Right cardiac atrium (tissue), 5 donors: ENCODE data around the gene SLC35A3. TPM values are rescaled to one million over a fixed set of nuclear protein-coding genes. Genes with fewer than 3 reads are reported as not detected.
"Not testable (repeated sequence)": the region's sequence is repeated elsewhere in the genome, so short reads cannot be mapped to it uniquely, and the experiment has no call there.

Experiments
- ATAC-seq, 2 donors: fragments of 200-7000 bp; cut with Tn5 transposase; one replicate each; pipeline versions ENCODE4 v1.8.0 to v1.9.1; 2020; ENCODE audit warnings: moderate library complexity in 2 of 2, mild to moderate bottlenecking in 1 of 2
- DNase-seq, 3 donors: peaks; one replicate each; pipeline ENCODE4 v3.0.0-alpha.2; 2020
- H3K27ac ChIP-seq: one replicate; pipeline ENCODE4 v1.5.1; 2013; ENCODE audit warnings: mild to moderate bottlenecking, low read length, control low read depth, moderate library complexity
- H3K27me3 ChIP-seq: one replicate; pipeline ENCODE4 v1.6.1; 2013; ENCODE audit not compliant: control insufficient read depth, insufficient read depth
- H3K4me1 ChIP-seq: one replicate; pipeline ENCODE4 v1.6.1; 2013; ENCODE audit warnings: low read length; ENCODE audit not compliant: control insufficient read depth, insufficient read depth
- H3K4me3 ChIP-seq: one replicate; pipeline ENCODE4 v1.5.1; 2013; ENCODE audit warnings: low read length, control low read depth
- H3K9me3 ChIP-seq: one replicate; pipeline ENCODE4 v1.6.1; 2013; ENCODE audit warnings: low read length; ENCODE audit not compliant: control insufficient read depth
- WGBS: extraction: QIAGEN DNeasy Blood & Tissue Kit; methylation state at CpG from one replicate; pipeline ENCODE4 v1.1.7; 2013; 5-methylcytosine and 5-hydroxymethylcytosine counted together
- intact Hi-C, 4 donors: fragments of 100-400 bp; cut with DNase I; formaldehyde crosslinking; loops; one replicate each; pipeline versions ENCODE4 v1.11.0 to v1.14.0; 2022 to 2023
- polyA plus RNA-seq: library from polyadenylated mRNA; stranded (reverse); fragments of 200-250 nt; gene quantifications from one replicate; pipeline ENCODE4 v1.2.3, GENCODE V29; 2013
- total RNA-seq, 4 donors: library from RNA; stranded (reverse); fragmentation: NEBNext Ultra II Directional; extraction: Animal tissue kit (Norgen Biotek cat#: 25700); gene quantifications; one replicate each; pipeline ENCODE4 v1.2.1, GENCODE V29; 2021
- donor health status: healthy with polysubstance abuse.
- donor health status: DM: no; HTN: yes; CAD: no.
- donor health status: DM: no; HTN: no; CAD: no.
- donor health status: DM: no; HTN: yes; CAD: no; lungs with severe emphysema.
- donor health status: DM: yes; HTN: yes; CAD: no.

The SLC35A3 gene
- total and polyA plus RNA-seq, 5 donors = 6.5 to 13.5 (median 10.1) TPM

DNA sequence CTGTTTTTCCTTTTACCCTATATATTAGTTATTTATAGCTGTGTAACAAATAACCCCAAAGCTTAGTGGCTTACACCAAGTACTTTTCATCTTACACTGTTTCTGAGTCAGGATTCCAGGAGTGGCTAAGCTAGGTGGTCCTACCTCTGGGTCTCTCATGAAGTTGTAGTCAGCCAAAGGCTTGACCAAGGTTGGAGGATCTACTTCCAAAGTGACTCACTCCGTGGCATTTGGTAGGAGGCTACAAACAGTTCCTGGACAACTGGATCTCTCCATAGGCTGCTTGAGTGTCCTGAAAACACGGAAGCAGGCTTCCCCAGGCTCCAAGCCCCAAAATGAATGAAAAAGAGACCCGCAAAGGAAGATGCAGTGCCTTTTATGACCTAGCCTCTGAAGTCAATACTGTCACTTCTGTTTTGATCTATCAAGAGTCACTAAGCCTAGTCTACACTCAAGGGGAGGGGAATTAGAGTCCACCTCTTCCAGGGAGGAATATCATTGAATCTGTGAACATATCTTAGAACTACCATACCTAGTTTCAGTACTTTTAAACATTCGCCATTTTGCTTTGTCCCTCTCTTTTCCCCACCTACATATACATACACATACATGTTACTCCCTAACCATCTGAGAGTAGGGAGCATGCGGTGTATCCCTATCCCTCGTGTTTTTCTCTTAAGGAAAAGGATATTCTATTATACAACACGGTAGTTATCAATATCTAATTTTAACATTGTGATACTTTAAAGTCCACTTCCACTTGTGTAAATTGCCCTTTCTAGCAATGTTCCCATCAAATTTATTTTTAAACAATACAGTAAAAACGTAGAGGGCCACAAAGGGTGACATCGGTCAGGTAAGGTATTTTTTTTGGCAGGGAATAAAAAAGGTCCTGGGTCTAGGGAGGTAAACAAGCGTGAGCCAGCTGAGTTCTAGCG lies 67.2 kb downstream of the SLC35A3 start:
- ATAC-seq = peak in 1 of 2 donors; percentile 1
- intact Hi-C loops = loop anchor here in 1 of 4 donors (10.0 kb wide), 1 partner anchor 232 kb away; no protein-coding TSS in a partner anchor
- H3K4me3 ChIP-seq = peak overlapping the region; percentile 86
- H3K27ac ChIP-seq = peak overlapping the region; percentile 87
- WGBS = 25% methylated on average over 11 of the region's 11 CpGs
- peaks cover 4% of the 10 kb centered on the region for H3K4me1 ChIP-seq
- no peaks in the 10 kb centered on the region for H3K9me3 ChIP-seq
- H3K27me3 ChIP-seq = no peaks in the 10 kb centered on the region
- no peak for DNase-seq

DNA sequence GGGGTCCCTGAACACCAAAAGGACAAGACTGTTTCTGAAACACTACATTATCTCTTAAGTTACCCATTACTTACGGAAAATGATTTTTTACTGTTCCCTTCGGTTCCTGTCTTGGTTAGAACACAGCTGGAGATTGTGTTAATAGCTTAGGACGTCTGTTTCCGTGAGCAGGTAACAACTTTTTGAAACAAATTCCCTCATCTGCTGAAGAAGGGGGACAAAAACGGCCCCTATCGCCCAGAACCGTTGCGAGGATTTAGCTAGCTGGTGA lies 67.8 kb downstream of the SLC35A3 start:
- intact Hi-C loops = loop anchor here in 1 of 4 donors (10.0 kb wide), 1 partner anchor 233 kb away; no protein-coding TSS in a partner anchor
- peak overlapping the region; percentile 87 for H3K27ac ChIP-seq
- H3K4me1 ChIP-seq = peaks cover 4% of the 10 kb centered on the region
- peak overlapping the region; percentile 86 for H3K4me3 ChIP-seq
- ATAC-seq = no peak
- H3K27me3 ChIP-seq = no peaks in the 10 kb centered on the region
- 0% methylated on average over 8 of the region's 8 CpGs for WGBS
- DNase-seq = no peak
- no peaks in the 10 kb centered on the region for H3K9me3 ChIP-seq

DNA sequence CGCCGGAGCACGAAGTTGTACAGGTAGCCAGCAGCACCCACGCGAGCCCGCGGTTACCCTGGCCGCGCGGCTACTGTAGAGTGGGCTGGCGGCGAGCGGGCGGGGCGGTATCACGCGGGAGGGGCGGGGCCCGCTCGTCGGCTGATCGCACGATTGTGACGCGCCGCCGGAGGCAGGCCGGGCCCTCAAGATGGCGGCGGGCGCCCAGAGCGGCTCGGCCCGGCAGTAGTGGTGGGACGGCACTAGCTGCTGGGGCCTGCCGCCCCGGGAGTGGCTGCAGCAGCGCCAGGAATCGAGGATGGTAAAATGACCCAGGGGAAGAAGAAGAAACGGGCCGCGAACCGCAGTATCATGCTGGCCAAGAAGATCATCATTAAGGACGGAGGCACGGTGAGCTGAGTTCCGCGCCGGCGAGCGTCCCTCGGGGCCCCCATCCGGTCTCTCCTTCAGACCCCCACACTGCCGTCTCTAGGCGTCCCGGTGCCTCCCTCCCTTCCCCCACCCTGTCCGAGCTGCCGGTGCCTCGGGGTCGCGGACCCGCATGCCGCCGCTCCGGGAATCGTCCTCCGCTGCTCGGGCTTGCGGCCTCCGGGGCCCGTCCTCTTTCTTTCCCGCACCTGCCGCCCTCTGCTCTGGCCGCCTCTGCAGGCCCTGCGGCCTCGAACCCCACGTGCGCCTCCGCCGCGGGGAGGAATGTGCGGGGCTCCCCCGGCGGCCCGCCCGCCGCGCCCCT lies 68.3 kb downstream of the SLC35A3 start:
- ATAC-seq = peak; percentile 100
- H3K9me3 ChIP-seq = no peaks in the 10 kb centered on the region
- peak overlapping the region; percentile 92 for H3K27ac ChIP-seq
- H3K4me3 ChIP-seq = peak overlapping the region; percentile 86
- DNase-seq = peak; percentile 91 to 97 (median 95)
- H3K4me1 ChIP-seq = peaks cover 4% of the 10 kb centered on the region
- WGBS = under 1% methylated on average over 87 of the region's 87 CpGs
- H3K27me3 ChIP-seq = no peaks in the 10 kb centered on the region
- intact Hi-C loops = loop anchor here in 1 of 4 donors (10.0 kb wide), 1 partner anchor 233 kb away; no protein-coding TSS in a partner anchor

DNA sequence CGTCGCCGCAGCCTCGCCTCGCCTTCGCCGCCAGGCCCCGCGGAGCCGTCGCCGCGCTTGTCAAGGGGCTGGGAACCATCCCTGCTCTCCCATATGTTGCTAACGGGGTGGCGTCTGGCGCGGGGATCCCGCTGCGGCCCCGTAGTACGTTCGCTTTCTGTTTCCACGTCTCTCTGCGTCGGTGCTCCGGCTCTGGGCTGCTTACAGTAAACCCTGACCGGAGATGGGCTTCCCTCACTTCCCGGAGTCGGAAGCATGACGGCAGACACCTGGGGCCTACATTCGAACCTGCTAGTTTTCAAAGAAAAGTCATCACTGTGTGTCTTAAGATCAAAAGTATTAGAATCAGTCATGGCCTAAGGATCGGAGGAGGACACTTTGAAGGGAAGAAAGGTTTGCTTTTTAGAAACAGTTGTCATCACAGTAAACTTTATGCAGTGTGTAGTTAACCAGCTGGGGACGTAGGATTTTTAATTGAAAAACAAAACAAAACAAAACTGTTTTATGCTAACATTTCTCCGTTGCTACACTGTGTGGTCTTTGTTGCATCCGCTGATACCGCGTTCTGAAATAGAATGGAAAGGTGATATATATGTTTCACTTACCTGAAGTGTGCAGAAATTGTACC lies 69.0 kb downstream of the SLC35A3 start:
- H3K9me3 ChIP-seq = no peaks in the 10 kb centered on the region
- no peaks in the 10 kb centered on the region for H3K27me3 ChIP-seq
- DNase-seq = peak; percentile 58 to 82 (median 77)
- ATAC-seq = peak; percentile 39 to 54
- peak overlapping the region; percentile 86 for H3K4me3 ChIP-seq
- peak overlapping the region; percentile 92 for H3K27ac ChIP-seq
- WGBS = under 1% methylated on average over 37 of the region's 37 CpGs
- peaks cover 4% of the 10 kb centered on the region for H3K4me1 ChIP-seq
- intact Hi-C loops = loop anchor here in 1 of 4 donors (10.0 kb wide), 1 partner anchor 234 kb away; no protein-coding TSS in a partner anchor

DNA sequence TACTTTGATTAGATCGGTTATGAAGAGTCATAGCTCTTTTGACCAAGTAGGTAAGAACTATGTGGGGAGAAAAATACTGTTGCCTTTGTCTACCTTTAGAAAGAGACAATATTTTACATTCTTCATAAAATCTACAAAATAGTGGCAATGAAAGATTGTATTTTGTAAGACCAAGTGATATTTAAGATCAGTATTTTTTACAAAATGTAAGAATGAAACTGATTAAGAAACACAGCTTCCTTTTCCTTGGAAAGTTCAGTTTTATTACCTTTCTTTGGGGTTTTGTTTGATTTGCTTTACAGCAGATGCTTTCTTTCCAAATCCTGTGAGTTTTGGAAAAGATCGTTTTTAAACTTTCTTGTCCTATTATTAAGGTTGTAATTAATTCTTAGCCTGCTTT lies 69.8 kb downstream of the SLC35A3 start:
- no peak overlapping the region for H3K27ac ChIP-seq
- ATAC-seq = no peak
- WGBS = 17% methylated on average over 2 of the region's 2 CpGs
- no peaks in the 10 kb centered on the region for H3K9me3 ChIP-seq
- peaks cover 4% of the 10 kb centered on the region for H3K4me1 ChIP-seq
- no peak for DNase-seq
- intact Hi-C loops = loop anchor here in 1 of 4 donors (10.0 kb wide), 1 partner anchor 235 kb away; no protein-coding TSS in a partner anchor
- H3K4me3 ChIP-seq = peak overlapping the region; percentile 35
- H3K27me3 ChIP-seq = no peaks in the 10 kb centered on the region

DNA sequence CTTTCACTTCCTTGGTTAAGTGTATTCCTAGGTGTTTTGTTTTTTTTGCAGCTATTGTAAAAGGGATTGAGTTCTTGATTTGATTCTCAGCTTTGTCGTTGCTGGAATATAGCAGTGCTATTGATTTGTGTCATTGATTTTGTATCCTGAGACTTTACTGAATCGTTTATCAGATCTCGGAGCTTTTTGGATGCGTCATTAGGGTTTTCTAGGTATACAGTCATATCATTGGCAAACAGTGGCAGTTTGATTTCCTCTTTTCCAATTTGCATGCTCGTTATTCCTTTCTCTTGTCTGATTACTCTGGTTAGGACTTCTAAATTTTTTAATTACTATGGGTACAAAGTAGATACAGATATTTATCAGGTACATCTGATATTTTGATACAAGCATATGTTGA lies 75.4 kb downstream of the SLC35A3 start:
- H3K9me3 ChIP-seq = no peaks in the 10 kb centered on the region
- H3K4me1 ChIP-seq = peaks cover 4% of the 10 kb centered on the region
- no peak for DNase-seq
- no peak overlapping the region for H3K27ac ChIP-seq
- no peak overlapping the region for H3K4me3 ChIP-seq
- WGBS = 94% methylated on average over 5 of the region's 5 CpGs
- intact Hi-C loops = no loop called here
- H3K27me3 ChIP-seq = no peaks in the 10 kb centered on the region
- no peak for ATAC-seq

DNA sequence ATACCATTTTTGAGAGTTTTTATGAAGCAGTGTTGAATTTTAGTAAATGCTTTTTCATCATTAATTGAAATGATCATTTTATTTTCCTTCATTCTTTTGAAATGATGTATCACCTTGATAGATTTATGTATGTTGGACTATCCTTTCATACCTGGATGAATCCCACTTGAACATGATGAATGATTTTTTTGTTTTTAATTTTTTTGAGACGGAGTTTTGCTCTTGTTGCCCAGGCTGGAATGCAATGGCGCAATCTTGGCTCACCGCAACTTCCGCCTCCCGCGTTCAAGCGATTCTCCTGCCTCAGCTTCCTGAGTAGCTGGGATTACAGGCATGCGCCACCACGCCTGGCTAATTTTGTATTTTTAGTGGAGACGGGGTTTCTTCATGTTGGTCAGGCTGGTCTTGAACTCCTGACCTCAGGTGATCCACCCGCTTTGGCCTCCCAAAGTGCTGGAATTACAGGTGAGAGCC lies 77.5 kb downstream of the SLC35A3 start:
- H3K4me1 ChIP-seq, H3K4me3 ChIP-seq, H3K27ac ChIP-seq, H3K27me3 ChIP-seq, H3K9me3 ChIP-seq, ATAC-seq, intact Hi-C loops: not testable (repeated sequence)
- WGBS = 93% methylated on average over 11 of the region's 11 CpGs
- DNase-seq = peak; percentile 15 to 57 (median 53)

DNA sequence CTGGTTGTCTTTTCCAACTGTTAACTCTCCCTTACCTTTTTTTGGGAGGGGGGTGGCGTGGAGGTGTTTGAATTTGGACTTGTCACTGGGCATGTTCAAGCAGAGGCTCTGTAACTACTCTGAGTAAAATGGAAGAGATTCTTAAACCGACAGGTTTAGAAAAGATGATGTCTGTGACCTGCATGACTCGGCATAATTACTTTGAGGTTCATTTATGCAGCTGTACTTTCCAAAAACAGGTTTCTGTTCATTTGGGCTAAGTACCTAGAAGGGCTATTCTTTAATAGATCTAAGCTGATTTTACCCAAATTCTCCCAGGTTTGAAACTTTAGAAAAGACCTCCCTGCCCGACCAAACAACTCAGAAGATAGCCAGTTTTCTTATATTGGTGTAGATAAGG lies 80.3 kb downstream of the SLC35A3 start:
- ATAC-seq (no peak), DNase-seq (no peak)
- whole genome bisulfite sequencing = 93% methylated on average over 4 of the region's 4 CpGs
- intact Hi-C loops = no loop called here
- Histone ChIP-seq H3K4me1 (peaks cover 4% of the 10 kb centered on the region), H3K27me3 (no peaks in the 10 kb centered on the region), H3K27ac (no peak overlapping the region), H3K4me3 (no peak overlapping the region), H3K9me3 (no peaks in the 10 kb centered on the region)

DNA sequence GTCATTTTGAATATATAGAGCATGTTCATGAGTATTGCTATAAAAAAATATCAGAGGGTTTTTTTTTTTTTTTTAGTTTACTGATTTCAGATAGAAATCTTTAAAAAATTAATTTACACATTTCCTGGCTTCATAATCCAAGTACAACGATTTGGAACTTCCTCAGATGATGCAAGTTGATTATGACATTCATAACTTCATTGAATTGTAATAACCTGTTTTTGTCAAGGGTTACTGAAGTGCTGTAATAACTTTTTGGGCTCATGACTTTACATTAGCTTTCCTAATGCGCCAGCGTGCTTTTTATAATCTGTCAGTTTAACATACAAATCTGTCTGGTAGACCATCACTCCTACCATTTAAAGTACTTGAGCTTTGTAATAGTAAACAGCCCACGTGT lies 81.6 kb downstream of the SLC35A3 start:
- Histone ChIP-seq H3K4me3 (no peak overlapping the region), H3K9me3 (no peaks in the 10 kb centered on the region), H3K4me1 (peaks cover 4% of the 10 kb centered on the region), H3K27me3 (no peaks in the 10 kb centered on the region), H3K27ac (no peak overlapping the region)
- 75% methylated on average over 4 of the region's 4 CpGs for WGBS
- intact Hi-C loops = no loop called here
- ATAC-seq (no peak), DNase-seq (no peak)

DNA sequence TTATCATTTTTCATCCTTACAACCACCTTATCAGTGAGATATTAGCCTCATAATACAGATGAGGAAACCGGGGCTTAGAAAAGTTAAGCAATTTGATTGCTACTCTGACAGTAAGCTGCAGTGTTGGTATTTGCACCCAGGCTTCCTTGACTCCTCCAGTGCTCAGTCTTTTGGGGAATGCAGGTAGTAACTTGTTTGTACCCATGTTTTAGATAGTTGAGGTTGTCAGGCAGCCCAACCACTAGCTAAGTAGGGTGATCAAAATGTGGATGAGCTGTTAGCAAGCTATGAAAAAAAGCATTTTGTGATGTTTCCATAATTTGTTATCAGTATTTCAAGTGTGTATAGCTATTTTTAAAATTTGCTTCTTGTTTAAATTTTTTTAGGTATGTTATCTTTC lies 82.1 kb downstream of the SLC35A3 start:
- peaks cover 4% of the 10 kb centered on the region for H3K4me1 ChIP-seq

More for the DNA sequence above, 82.1 kb downstream of the SLC35A3 start:
- Histone ChIP-seq H3K9me3 (no peaks in the 10 kb centered on the region), H3K4me3 (no peak overlapping the region), H3K27me3 (no peaks in the 10 kb centered on the region), H3K27ac (no peak overlapping the region)
- whole genome bisulfite sequencing = 66% methylated on average over 1 of the region's 1 CpG
- ATAC-seq (no peak), DNase-seq (no peak)
- intact Hi-C loops = no loop called here
